H9 (cell line): ENCODE data around the gene GLMP. TPM values are rescaled to one million over a fixed set of nuclear protein-coding genes. Genes with fewer than 3 reads are reported as not detected.

Experiments used
- DNase-seq: peaks from one replicate; pipeline ENCODE4 v3.0.0-alpha.2; 2017
- H2AFZ ChIP-seq: one replicate; pipeline ENCODE4 v1.6.1; 2013; ENCODE audit warnings: mild to moderate bottlenecking, low read length, control low read depth, moderate library complexity
- H2AK5ac ChIP-seq: 2 replicates; pipeline ENCODE4 v1.6.1; 2013; ENCODE audit warnings: low read length, control low read depth, mixed read lengths; ENCODE audit not compliant: insufficient read length
- H2BK120ac ChIP-seq: one replicate; pipeline ENCODE4 v1.6.1; 2013; ENCODE audit warnings: low read depth, mild to moderate bottlenecking, low read length, control low read depth, inconsistent platforms; ENCODE audit not compliant: poor library complexity, severe bottlenecking
- H2BK12ac ChIP-seq: 2 replicates; pipeline ENCODE4 v1.6.1; 2013; ENCODE audit warnings: low read length, control low read depth, mixed read lengths, low read depth; ENCODE audit not compliant: insufficient read length
- H2BK15ac ChIP-seq: 2 replicates; pipeline ENCODE4 v1.6.1; 2013; ENCODE audit warnings: low read depth, low read length, control low read depth
- H2BK20ac ChIP-seq: one replicate; pipeline ENCODE4 v1.6.1; 2013; ENCODE audit warnings: low read depth, mild to moderate bottlenecking, low read length, control low read depth, inconsistent platforms; ENCODE audit not compliant: poor library complexity, severe bottlenecking
- H2BK5ac ChIP-seq: 2 replicates; pipeline ENCODE4 v1.6.1; 2013; ENCODE audit warnings: low read length, control low read depth, mixed read lengths; ENCODE audit not compliant: insufficient read length
- H3K14ac ChIP-seq: 2 replicates; pipeline ENCODE4 v1.6.1; 2013; ENCODE audit warnings: low read length, control low read depth; ENCODE audit not compliant: insufficient read depth
- H3K18ac ChIP-seq: 2 replicates; pipeline ENCODE4 v1.6.1; 2013; ENCODE audit warnings: low read depth, mild to moderate bottlenecking, mixed read lengths, low read length, control low read depth; ENCODE audit not compliant: insufficient read length
- H3K23ac ChIP-seq: 2 replicates; pipeline ENCODE4 v1.6.1; 2013; ENCODE audit warnings: low read length, control low read depth, mixed read lengths, low read depth; ENCODE audit not compliant: insufficient read length
- H3K23me2 ChIP-seq: 2 replicates; pipeline ENCODE4 v1.6.1; 2013; ENCODE audit warnings: low read depth, mild to moderate bottlenecking, mixed read lengths, low read length, control low read depth; ENCODE audit not compliant: insufficient read length, poor library complexity, severe bottlenecking
- H3K27ac ChIP-seq: 2 replicates; pipeline ENCODE4 v1.5.1; 2013; ENCODE audit warnings: low read length, control low read depth, mixed read lengths, low read depth; ENCODE audit not compliant: insufficient read length
- H3K27me3 ChIP-seq: 2 replicates; pipeline ENCODE4 v1.6.1; 2013; ENCODE audit warnings: low read length, control low read depth, inconsistent platforms; ENCODE audit not compliant: insufficient read depth
- H3K4ac ChIP-seq: 2 replicates; pipeline ENCODE4 v1.6.1; 2013; ENCODE audit warnings: low read depth, mild to moderate bottlenecking, control low read depth, inconsistent platforms, low read length, moderate library complexity
- H3K4me1 ChIP-seq: 2 replicates; pipeline ENCODE4 v1.6.1; 2013; ENCODE audit warnings: low read length, control low read depth, inconsistent platforms; ENCODE audit not compliant: insufficient read depth
- H3K4me2 ChIP-seq: 2 replicates; pipeline ENCODE4 v1.6.1; 2013; ENCODE audit warnings: low read length, control low read depth, mixed read lengths; ENCODE audit not compliant: insufficient read length, insufficient read depth
- H3K56ac ChIP-seq: 2 replicates; pipeline ENCODE4 v1.6.1; 2013; ENCODE audit warnings: low read depth, mild to moderate bottlenecking, mixed read lengths, low read length, control low read depth; ENCODE audit not compliant: insufficient read length
- H3K79me1 ChIP-seq: 2 replicates; pipeline ENCODE4 v1.6.1; 2013; ENCODE audit warnings: low read depth, mild to moderate bottlenecking, moderate library complexity, low read length, control low read depth, inconsistent platforms; ENCODE audit not compliant: insufficient read depth, poor library complexity, severe bottlenecking
- H3K79me2 ChIP-seq: 2 replicates; pipeline ENCODE4 v1.6.1; 2013; ENCODE audit warnings: low read length, control low read depth, inconsistent platforms; ENCODE audit not compliant: insufficient read depth
- H3K9ac ChIP-seq: 2 replicates; pipeline ENCODE4 v1.6.1; 2013; ENCODE audit warnings: low read length, control low read depth, mixed read lengths; ENCODE audit not compliant: insufficient read length; ENCODE audit errors: extremely low read depth
- H3K9me3 ChIP-seq: one replicate; pipeline ENCODE4 v1.6.1; 2013; ENCODE audit warnings: low read depth, low read length, inconsistent platforms; ENCODE audit not compliant: control insufficient read depth
- H3T11ph ChIP-seq: one replicate; pipeline ENCODE4 v1.6.1; 2013; ENCODE audit warnings: mild to moderate bottlenecking, low read length, control low read depth, inconsistent platforms
- H4K20me1 ChIP-seq: one replicate; pipeline ENCODE4 v1.6.1; 2013; ENCODE audit not compliant: control insufficient read depth, insufficient read length, insufficient read depth
- H4K5ac ChIP-seq: 2 replicates; pipeline ENCODE4 v1.6.1; 2013; ENCODE audit warnings: low read depth, mild to moderate bottlenecking, mixed read lengths, low read length, control low read depth; ENCODE audit not compliant: insufficient read length
- H4K8ac ChIP-seq: replicated peaks from 2 replicates; pipeline ENCODE4 v1.6.1; 2013; ENCODE audit warnings: low read length, control low read depth, mixed read lengths, low read depth; ENCODE audit not compliant: insufficient read length
- H4K91ac ChIP-seq: 2 replicates; pipeline ENCODE4 v1.6.1; 2013; ENCODE audit warnings: low read depth, mild to moderate bottlenecking, moderate library complexity, mixed read lengths, low read length, control low read depth; ENCODE audit not compliant: insufficient read length
- H3K27ac Mint-ChIP-seq, 3 experiments: 2 replicates in 2 of 3; 3 replicates in 1 of 3; pipeline ENCODE4 v1.8.0; 2020 to 2021; ENCODE audit warnings: mixed read lengths in 3 of 3, mild to moderate bottlenecking in 1 of 3, moderate library complexity in 1 of 3
- H3K27me3 Mint-ChIP-seq: 2 replicates; pipeline ENCODE4 v1.8.0; 2021; ENCODE audit warnings: low read depth, mild to moderate bottlenecking, moderate library complexity, mixed read lengths
- H3K36me3 Mint-ChIP-seq, 3 experiments: 2 replicates in 2 of 3; 3 replicates in 1 of 3; pipeline ENCODE4 v1.8.0; 2020 to 2021; ENCODE audit warnings: low read depth in 3 of 3, mixed read lengths in 3 of 3; ENCODE audit not compliant: insufficient read depth in 1 of 3
- H3K4me1 Mint-ChIP-seq, 2 experiments: 2 replicates each; pipeline ENCODE4 v1.8.0; 2020; ENCODE audit warnings: mixed read lengths in 2 of 2
- H3K4me3 Mint-ChIP-seq, 2 experiments: 2 replicates in 1 of 2; 3 replicates in 1 of 2; pipeline ENCODE4 v1.8.0; 2020 to 2021; ENCODE audit warnings: mild to moderate bottlenecking in 2 of 2, mixed read lengths in 2 of 2, moderate library complexity in 1 of 2
- H3K9me3 Mint-ChIP-seq, 2 experiments: 2 replicates in 1 of 2; 3 replicates in 1 of 2; pipeline ENCODE4 v1.8.0; 2020; ENCODE audit warnings: mild to moderate bottlenecking in 2 of 2, mixed read lengths in 2 of 2, moderate library complexity in 1 of 2
- total RNA-seq: library from RNA; stranded (reverse); gene quantifications from 2 replicates; pipeline ENCODE4 v1.2.1, GENCODE V29; 2021
- TF ChIP-seq, protein P1 (sequence below): fragments of 200-600 bp; sonication (generic); conservative IDR thresholded peaks from 3 replicates; pipeline ENCODE4 v1.8.0; 2021; ENCODE audit warnings: antibody characterized with exemption, mild to moderate bottlenecking

GLMP gene
- total RNA-seq, 1 experiment from 2014 or later = 49.2 TPM

DNA sequence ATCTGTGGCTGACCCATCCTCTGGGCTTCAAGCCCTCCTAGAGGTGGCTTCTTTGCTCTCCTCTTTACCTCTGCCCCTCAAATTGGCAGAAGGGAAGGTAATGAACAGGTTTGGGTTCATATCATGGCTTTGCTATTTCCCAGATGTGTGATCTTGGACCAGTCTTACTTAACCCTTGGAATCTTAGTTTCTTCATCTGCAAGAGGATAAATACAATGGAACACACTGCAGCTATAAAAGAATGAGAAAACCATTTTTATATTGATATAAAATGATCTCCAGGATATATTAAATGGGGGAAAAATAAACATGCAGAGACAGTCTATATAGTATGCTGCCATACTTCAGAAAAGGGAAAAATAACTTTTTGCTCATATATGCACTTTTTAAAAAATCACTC, 5.6 kb downstream of the GLMP start:
- Histone ChIP-seq H3K4me1 (no peaks in the 10 kb centered on the region; the same call in 1 of the 2 replicates), H3K4ac (no peak overlapping the region), H2AK5ac (no peak overlapping the region), H4K5ac (no peak overlapping the region), H3K79me1 (no peaks in the 10 kb centered on the region), H2BK15ac (no peak overlapping the region), H3K9ac (no peak overlapping the region), H4K20me1 (no peaks in the 10 kb centered on the region), H3K56ac (no peak overlapping the region), H4K91ac (no peak overlapping the region), H3T11ph (no peak overlapping the region), H2BK20ac (no peak overlapping the region), H2BK12ac (no peak overlapping the region), H3K14ac (no peak overlapping the region), H3K23ac (no peak overlapping the region), H3K23me2 (peaks cover 2% of the 10 kb centered on the region), H3K4me2 (no peak overlapping the region), H3K27me3 (no peaks in the 10 kb centered on the region; the same call in 1 of the 2 replicates), H2BK120ac (no peak overlapping the region), H2BK5ac (no peak overlapping the region), H3K18ac (no peak overlapping the region), H3K9me3 (no peaks in the 10 kb centered on the region), H3K27ac (no peak overlapping the region), H2AFZ (no peak overlapping the region), H3K79me2 (no peaks in the 10 kb centered on the region), H4K8ac (no peak overlapping the region)
- Mint-ChIP-seq H3K4me3 (no peak overlapping the region), H3K4me1 (peaks cover 6 to 11% of the 10 kb centered on the region in 2 experiments), H3K27ac (no peak overlapping the region), H3K36me3 (peaks cover 4 to 15% (median 8%) of the 10 kb centered on the region in 3 experiments; a peak in 5 of 7 replicates), H3K27me3 (no peaks in the 10 kb centered on the region), H3K9me3 (no peaks in the 10 kb centered on the region)
- TF ChIP-seq, protein P1, sequence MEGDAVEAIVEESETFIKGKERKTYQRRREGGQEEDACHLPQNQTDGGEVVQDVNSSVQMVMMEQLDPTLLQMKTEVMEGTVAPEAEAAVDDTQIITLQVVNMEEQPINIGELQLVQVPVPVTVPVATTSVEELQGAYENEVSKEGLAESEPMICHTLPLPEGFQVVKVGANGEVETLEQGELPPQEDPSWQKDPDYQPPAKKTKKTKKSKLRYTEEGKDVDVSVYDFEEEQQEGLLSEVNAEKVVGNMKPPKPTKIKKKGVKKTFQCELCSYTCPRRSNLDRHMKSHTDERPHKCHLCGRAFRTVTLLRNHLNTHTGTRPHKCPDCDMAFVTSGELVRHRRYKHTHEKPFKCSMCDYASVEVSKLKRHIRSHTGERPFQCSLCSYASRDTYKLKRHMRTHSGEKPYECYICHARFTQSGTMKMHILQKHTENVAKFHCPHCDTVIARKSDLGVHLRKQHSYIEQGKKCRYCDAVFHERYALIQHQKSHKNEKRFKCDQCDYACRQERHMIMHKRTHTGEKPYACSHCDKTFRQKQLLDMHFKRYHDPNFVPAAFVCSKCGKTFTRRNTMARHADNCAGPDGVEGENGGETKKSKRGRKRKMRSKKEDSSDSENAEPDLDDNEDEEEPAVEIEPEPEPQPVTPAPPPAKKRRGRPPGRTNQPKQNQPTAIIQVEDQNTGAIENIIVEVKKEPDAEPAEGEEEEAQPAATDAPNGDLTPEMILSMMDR = no peak
- no peak for DNase-seq
